OCI-M1 (cell line): Measurements from ENCODE around the gene CTNNA2.

Source experiments
- DNase-seq: peaks from one replicate; lab custom pipeline; 2025; lab: John Stamatoyannopoulos, UW

The CTNNA2 gene

GRCh38 chr2:79935771-79936657 is 423.2 kb downstream of the CTNNA2 start:
- DNase-seq = peak; percentile 73

GRCh38 chr2:79936715-79937114 is 423.9 kb downstream of the CTNNA2 start:
- no peak for DNase-seq

- no peak for DNase-seq
Measured at GRCh38 chr2:79938648-79939047, 425.8 kb downstream of the CTNNA2 start.

GRCh38 chr2:79940364-79940763 is 427.5 kb downstream of the CTNNA2 start:
- no peak for DNase-seq

GRCh38 chr2:79941179-79941578 is 428.3 kb downstream of the CTNNA2 start:
- DNase-seq = no peak

- no peak for DNase-seq
Measured at GRCh38 chr2:79944205-79944604, 431.4 kb downstream of the CTNNA2 start.

DNA sequence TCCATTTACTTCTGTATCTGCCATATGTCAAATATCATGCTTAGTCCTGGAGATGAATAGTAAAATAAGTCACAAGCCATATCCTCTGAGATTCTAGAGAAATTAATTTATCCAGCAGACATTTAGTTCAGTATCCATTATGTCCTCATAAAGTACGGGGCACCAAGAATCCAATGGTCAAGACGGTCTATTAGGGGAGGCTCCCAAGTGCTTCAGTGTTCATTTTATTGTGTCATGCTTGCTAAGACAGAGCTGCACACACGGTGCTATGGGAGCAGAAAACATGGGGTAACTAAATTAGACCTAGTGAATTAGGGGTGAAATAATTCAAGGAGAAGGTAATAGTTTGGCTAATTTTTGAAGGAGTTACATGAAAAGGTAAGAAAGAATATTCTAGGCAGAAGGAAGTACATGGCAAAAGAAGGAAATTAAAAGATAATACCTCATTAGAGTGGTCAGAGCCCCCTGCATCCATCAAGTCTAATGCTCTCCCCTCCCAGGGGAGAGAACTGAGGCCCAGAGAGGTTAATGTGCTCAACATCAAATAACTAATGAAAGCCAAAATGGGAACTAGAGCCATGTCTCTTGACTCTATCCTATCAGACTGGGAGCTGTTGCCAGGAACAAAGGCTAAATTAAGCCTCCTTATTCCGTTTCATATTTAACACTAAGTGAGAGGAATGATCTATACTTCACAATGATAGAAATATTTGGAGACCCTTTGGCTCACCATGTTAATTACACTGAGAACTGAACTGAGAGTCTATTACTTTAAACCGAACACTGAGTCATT is 433.0 kb downstream of the CTNNA2 start:
- DNase-seq = no peak

- no peak for DNase-seq
Measured at GRCh38 chr2:79947751-79948150, 434.9 kb downstream of the CTNNA2 start.

DNA sequence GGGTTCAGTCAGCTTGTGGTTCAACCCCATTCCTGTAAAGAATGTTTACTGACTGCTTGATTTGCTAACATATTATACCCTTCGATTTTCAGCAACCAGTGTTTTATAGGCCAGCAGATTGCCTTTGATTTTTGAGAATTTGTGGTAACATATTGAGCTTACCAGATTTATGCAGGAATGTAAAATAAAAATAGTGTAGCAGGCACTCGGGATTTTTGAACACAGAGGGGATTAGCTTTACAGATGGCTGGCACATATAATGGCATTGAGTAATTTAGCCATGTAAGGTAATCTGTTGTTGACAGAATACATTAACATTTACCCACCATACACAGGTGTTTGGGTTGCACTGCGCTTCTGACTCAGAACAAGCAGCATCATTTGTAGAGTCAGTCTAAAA is 437.7 kb downstream of the CTNNA2 start:
- no peak for DNase-seq

DNA sequence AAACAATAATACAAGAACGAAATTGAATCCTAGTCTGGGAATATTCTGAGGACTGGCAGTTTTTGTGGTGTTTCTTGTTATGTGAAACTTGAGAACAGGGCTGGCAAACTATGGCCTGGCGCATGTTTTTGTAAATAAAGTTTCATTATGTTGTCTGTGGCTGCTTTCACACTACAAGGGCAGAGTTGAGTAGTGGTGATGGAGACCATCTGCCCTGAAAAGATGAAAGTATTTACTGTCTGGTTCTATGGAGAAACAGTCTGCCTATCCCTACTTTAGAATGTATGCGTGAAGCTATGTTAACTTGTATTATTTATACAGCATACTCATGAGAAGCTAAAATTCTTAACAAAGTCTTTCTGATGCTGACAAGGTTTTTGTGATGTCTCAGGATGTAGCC is 439.8 kb downstream of the CTNNA2 start:
- no peak for DNase-seq

DNA sequence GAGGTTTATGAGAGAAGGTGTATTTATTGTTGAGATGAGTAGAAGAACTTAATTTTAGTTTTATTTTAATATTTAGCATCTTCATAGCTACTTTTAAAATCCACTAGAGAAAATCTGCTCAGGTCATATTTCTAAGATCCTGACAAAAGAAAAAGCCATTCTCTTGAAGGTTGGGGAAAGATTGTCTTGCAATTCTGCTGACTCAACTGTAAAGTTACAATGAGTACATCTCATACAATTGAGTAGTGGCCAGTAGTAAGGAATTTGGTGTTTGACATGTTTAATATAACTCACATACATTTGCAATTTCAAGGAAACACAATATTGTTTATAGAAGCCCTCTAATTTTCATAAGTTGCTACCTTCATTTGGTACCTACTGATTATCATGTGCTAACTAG is 447.2 kb downstream of the CTNNA2 start:
- DNase-seq = no peak

DNA sequence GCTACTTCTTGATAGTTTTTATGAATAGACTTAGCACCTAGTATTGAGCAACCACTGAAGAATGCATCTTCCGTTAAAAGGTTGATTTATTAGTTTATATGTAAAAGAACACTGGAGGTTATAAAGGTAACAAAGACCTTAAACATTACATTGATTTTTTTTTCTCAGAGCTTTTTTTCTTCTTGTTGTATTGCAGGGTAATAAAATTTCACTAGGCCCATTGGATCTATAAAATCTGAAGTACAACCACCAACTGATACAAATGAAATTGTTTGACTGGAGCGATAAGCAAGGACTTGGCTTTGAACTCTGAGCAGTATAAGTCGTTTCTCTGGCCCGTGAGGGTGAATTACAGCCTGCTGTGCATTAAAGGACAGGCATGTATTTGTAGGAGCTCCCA is 447.7 kb downstream of the CTNNA2 start:
- DNase-seq = no peak

- no peak for DNase-seq
Measured at GRCh38 chr2:79964966-79965365, 452.1 kb downstream of the CTNNA2 start.

GRCh38 chr2:79966369-79966768 is 453.5 kb downstream of the CTNNA2 start:
- DNase-seq = no peak

GRCh38 chr2:79966882-79967281 is 454.0 kb downstream of the CTNNA2 start:
- no peak for DNase-seq

DNA sequence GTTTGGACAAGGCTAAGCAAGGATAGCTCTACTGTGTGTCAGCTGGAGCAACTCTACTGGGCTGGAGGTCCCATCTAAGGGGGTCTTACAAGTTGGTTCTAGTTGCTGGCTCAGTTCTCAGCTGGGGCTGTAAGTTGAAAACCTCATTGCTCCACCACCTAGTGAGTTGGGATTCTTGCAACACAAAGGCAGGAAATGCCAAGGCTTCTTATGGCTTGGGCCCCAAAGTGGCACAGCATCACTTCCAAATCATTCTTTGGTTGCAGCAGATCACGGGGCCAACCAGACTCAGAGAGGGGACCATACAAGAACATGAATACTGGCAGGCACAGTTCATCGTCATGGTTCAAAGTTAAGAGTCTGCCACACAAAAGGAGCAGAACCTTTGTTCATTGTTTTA is 459.0 kb downstream of the CTNNA2 start:
- DNase-seq = no peak

- no peak for DNase-seq
Measured at GRCh38 chr2:79972661-79973060, 459.8 kb downstream of the CTNNA2 start.

GRCh38 chr2:79975791-79976565 is 463.1 kb downstream of the CTNNA2 start:
- DNase-seq = no peak

DNA sequence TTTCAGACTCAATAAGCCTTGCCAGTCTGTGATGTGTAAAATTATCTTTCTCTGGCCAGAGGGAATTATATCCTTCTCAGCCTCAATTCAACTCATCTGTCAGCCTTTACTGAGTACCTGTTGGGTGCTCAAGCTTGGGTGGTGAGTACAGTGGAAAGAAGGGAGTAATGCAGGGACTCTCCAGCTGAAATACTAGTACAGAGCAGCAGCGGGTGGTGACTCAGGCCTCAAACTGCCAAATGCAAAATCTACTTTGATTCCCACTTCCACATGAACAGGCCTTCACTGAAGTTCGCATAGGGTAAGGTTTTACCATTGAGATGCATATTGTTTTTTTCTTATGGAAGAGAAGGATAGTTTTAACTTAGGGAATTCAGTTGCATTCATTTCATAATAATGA is 464.9 kb downstream of the CTNNA2 start:
- DNase-seq = no peak

- DNase-seq = no peak
Measured at GRCh38 chr2:79980116-79980515, 467.3 kb downstream of the CTNNA2 start.

DNA sequence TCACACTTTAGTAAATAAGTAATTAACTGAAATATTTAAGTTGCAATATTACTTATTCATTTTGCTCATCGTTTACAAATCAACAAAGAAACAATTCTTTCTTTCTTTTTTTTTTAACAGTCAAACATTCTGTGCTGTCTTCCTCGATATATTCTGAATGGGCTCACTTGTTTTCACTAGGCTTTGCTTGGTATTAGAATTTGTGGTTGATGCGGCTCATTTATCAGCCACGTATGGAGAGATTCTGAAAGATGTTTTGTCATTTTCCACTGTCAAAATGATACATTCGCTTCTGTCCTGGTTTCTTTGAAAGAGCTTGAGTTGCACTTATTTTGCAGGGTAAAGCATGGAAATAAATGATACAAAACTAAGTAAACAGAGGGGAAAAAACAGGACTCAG is 468.0 kb downstream of the CTNNA2 start:
- no peak for DNase-seq

DNA sequence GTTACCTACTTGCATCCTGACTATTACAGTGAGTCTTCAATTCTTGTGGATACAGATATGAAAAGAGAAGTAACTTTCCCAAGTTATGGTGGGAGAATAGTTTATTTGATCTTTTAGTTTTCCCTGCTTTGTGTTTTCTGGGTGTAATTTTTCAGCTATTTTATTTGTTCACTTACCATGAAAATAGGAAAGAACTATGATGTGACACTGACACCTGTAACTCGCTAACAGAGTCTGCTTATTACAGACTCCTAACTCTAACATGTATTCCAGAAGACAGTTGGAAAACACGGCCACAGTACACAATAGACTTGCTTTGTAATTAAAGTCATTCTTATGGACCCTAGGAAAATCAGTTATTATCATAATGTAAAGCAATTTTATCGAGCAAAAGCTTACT is 468.5 kb downstream of the CTNNA2 start:
- DNase-seq = no peak
